HCT116 (cell line): ENCODE measurements around the gene ICA1. TPM values are rescaled to one million over a fixed set of nuclear protein-coding genes. Genes with fewer than 3 reads are reported as not detected.
"Not testable (repeated sequence)": the region's sequence is repeated elsewhere in the genome, so short reads cannot be mapped to it uniquely, and the experiment has no call there.

Experiments used
- ATAC-seq: fragments of 200-7000 bp; cut with Tn5 transposase; 2 replicates; pipeline ENCODE4 v1.9.1; 2020; ENCODE audit warnings: mild to moderate bottlenecking, moderate library complexity
- BruUV-seq: library from RNA; stranded (reverse); fragments of 400-500 nt; replicated peaks from 2 replicates; lab custom pipeline; 2021; lab: Mats Ljungman, UMichigan
- CTCF ChIA-PET: fragments of 300-600 bp; sonication (Branson Sonifier 250); formaldehyde crosslinking; loops from one replicate; lab custom pipeline; 2021; ENCODE audit warnings: antibody characterized with exemption; lab: Charles Lee
- POLR2A ChIA-PET: fragments of 300-600, 350-600 bp; sonication (Branson Sonifier 250); formaldehyde crosslinking; loops from one replicate; lab custom pipeline; 2021; ENCODE audit warnings: antibody characterized with exemption; lab: Charles Lee
- RAD21 ChIA-PET, 2 experiments: fragments of 300-600 bp; sonication (Branson Sonifier 250); formaldehyde crosslinking; loops; one replicate each; lab custom pipeline; 2023; ENCODE audit warnings: low total read pairs in 2 of 2; ENCODE audit not compliant: uncharacterized antibody in 2 of 2, unreplicated experiment in 2 of 2, low non-redundant PET in 1 of 2; lab: Charles Lee
- DNase-seq: peaks from one replicate; pipeline ENCODE4 v3.0.0-alpha.2; 2010; ENCODE audit warnings: low read depth, low spot score
- H2AFZ ChIP-seq: fragments of 200-600 bp; shearing (Covaris generic), sonication (generic); 2 replicates; pipeline ENCODE4 v1.6.1; 2017; ENCODE audit warnings: low read depth, mixed run types, mixed read lengths, antibody characterized with exemption, low read length; ENCODE audit not compliant: poor library complexity, severe bottlenecking
- H3K27ac ChIP-seq: 2 replicates; pipeline ENCODE4 v1.5.1; 2012; ENCODE audit warnings: low read depth, low read length
- H3K27me3 ChIP-seq: fragments of 200-600 bp; sonication (generic); 2 replicates; pipeline ENCODE4 v1.6.1; 2016; ENCODE audit warnings: mixed run types, low read length, mixed read lengths; ENCODE audit not compliant: insufficient read depth
- H3K36me3 ChIP-seq, 2 experiments: fragments of 200-500 bp in 1 of 2; fragments of 200-600 bp in 1 of 2; sonication (Bioruptor generic) in 1 of 2; sonication (generic) in 1 of 2; 2 replicates each; pipeline versions ENCODE4 v1.5.1 to v1.6.1; 2014 to 2016; ENCODE audit warnings: low read length in 2 of 2, inconsistent platforms in 1 of 2, mixed read lengths in 1 of 2, mixed run types in 1 of 2; ENCODE audit not compliant: insufficient read depth in 2 of 2, control insufficient read depth in 1 of 2
- H3K4me1 ChIP-seq, 2 experiments: fragments of 200-600 bp in 1 of 2; sonication (generic) in 1 of 2; 2 replicates each; pipeline versions ENCODE4 v1.5.1 to v1.6.1; 2012 to 2017; ENCODE audit warnings: low read length in 2 of 2, inconsistent platforms in 1 of 2, mild to moderate bottlenecking in 1 of 2, mixed read lengths in 1 of 2, mixed run types in 1 of 2, moderate library complexity in 1 of 2; ENCODE audit not compliant: insufficient read depth in 2 of 2, control insufficient read depth in 1 of 2
- H3K4me2 ChIP-seq: fragments of 200-600 bp; sonication (generic); 2 replicates; pipeline ENCODE4 v1.6.1; 2017; ENCODE audit warnings: mixed run types, low read length, mixed read lengths
- H3K4me3 ChIP-seq, 2 experiments: fragments of 200-600 bp in 1 of 2; sonication (generic) in 1 of 2; replicated peaks in 1 of 2; 2 replicates each; pipeline ENCODE4 v1.5.1; 2011 to 2016; ENCODE audit warnings: low read length in 2 of 2, control low read depth in 1 of 2, low read depth in 1 of 2, mild to moderate bottlenecking in 1 of 2, mixed read lengths in 1 of 2, mixed run types in 1 of 2
- H3K79me2 ChIP-seq: fragments of 200-600 bp; sonication (generic); 2 replicates; pipeline ENCODE4 v1.6.1; 2017; ENCODE audit warnings: mild to moderate bottlenecking, mixed run types, low read length, moderate library complexity, mixed read lengths; ENCODE audit not compliant: insufficient read depth
- H3K9ac ChIP-seq: fragments of 200-600 bp; sonication (generic); 2 replicates; pipeline ENCODE4 v1.6.1; 2016; ENCODE audit warnings: low read length, mixed read lengths
- H3K9me2 ChIP-seq: fragments of 200-600 bp; sonication (generic), shearing (Covaris generic); 2 replicates; pipeline ENCODE4 v1.6.1; 2017; ENCODE audit warnings: mixed run types, mild to moderate bottlenecking, moderate library complexity; ENCODE audit not compliant: insufficient read depth
- H3K9me3 ChIP-seq, 2 experiments: fragments of 200-500 bp in 1 of 2; fragments of 200-600 bp in 1 of 2; sonication (Bioruptor generic) in 1 of 2; sonication (generic) in 1 of 2; 2 replicates each; pipeline ENCODE4 v1.6.1; 2014 to 2017; ENCODE audit warnings: low read length in 2 of 2, mixed read lengths in 2 of 2, inconsistent platforms in 1 of 2, low read depth in 1 of 2, mild to moderate bottlenecking in 1 of 2, mixed run types in 1 of 2, moderate library complexity in 1 of 2; ENCODE audit not compliant: control insufficient read depth in 1 of 2, insufficient read depth in 1 of 2
- H4K20me1 ChIP-seq: fragments of 200-600 bp; sonication (generic), shearing (Covaris generic); 2 replicates; pipeline ENCODE4 v1.6.1; 2017; ENCODE audit warnings: mixed run types, mild to moderate bottlenecking, moderate library complexity; ENCODE audit not compliant: insufficient read depth
- CBX3 ChIP-seq: IDR thresholded peaks from 2 replicates; pipeline ENCODE4 v1.6.1; 2012; ENCODE audit warnings: low read depth
- CEBPB ChIP-seq: IDR thresholded peaks from 2 replicates; pipeline ENCODE4 v1.6.1; 2012; ENCODE audit warnings: low read depth
- EGR1 ChIP-seq: IDR thresholded peaks from 2 replicates; pipeline ENCODE4 v1.6.1; 2012; ENCODE audit warnings: low read depth
- ELF1 ChIP-seq: IDR thresholded peaks from 2 replicates; pipeline ENCODE4 v1.6.1; 2012; ENCODE audit warnings: low read depth, borderline replicate concordance
- EZH2phosphoT487 ChIP-seq: fragments of 200-600 bp; IDR thresholded peaks from 2 replicates; pipeline ENCODE4 v1.6.1; 2018; ENCODE audit warnings: antibody characterized with exemption, borderline replicate concordance
- FOSL1 ChIP-seq: IDR thresholded peaks from 2 replicates; pipeline ENCODE4 v1.6.1; 2012; ENCODE audit warnings: low read depth
- JUND ChIP-seq: IDR thresholded peaks from 2 replicates; pipeline ENCODE4 v1.6.1; 2012
- POLR2A ChIP-seq: IDR thresholded peaks from 2 replicates; pipeline ENCODE4 v1.7.0; 2011; ENCODE audit warnings: borderline replicate concordance; ENCODE audit not compliant: insufficient read depth, insufficient read length; ENCODE audit errors: extremely low read depth
- POLR2AphosphoS5 ChIP-seq: IDR thresholded peaks from 2 replicates; pipeline ENCODE4 v1.6.1; 2011; ENCODE audit warnings: mild to moderate bottlenecking, low read depth, low read length, moderate library complexity
- RAD21 ChIP-seq: IDR thresholded peaks from 2 replicates; pipeline ENCODE4 v1.6.1; 2012; ENCODE audit warnings: low read depth, mild to moderate bottlenecking
- SIN3A ChIP-seq: IDR thresholded peaks from 2 replicates; pipeline ENCODE4 v1.6.1; 2012; ENCODE audit warnings: low read depth
- SP1 ChIP-seq: IDR thresholded peaks from 2 replicates; pipeline ENCODE4 v1.6.1; 2012; ENCODE audit warnings: low read depth
- SRF ChIP-seq: IDR thresholded peaks from 2 replicates; pipeline ENCODE4 v1.6.1; 2012; ENCODE audit warnings: low read depth
- TCF7L2 ChIP-seq: IDR thresholded peaks from 2 replicates; pipeline ENCODE4 v1.7.0; 2011; ENCODE audit warnings: borderline replicate concordance, inconsistent platforms; ENCODE audit not compliant: insufficient read depth, insufficient read length; ENCODE audit errors: extremely low read depth
- ZFX ChIP-seq: fragments of 450-650 bp; IDR thresholded peaks from 2 replicates; pipeline ENCODE4 v1.6.1; 2017
- ZNF274 ChIP-seq: fragments of 200-500 bp; sonication (Bioruptor generic); IDR thresholded peaks from 2 replicates; pipeline ENCODE4 v1.6.1; 2014; ENCODE audit warnings: mild to moderate bottlenecking, low read depth, low read length, inconsistent platforms
- intact Hi-C: fragments of 100-400 bp; cut with micrococcal nuclease; formaldehyde crosslinking; loops from 2 replicates; pipeline ENCODE4 v1.10.0; 2022
- total RNA-seq: library from RNA; stranded (reverse); gene quantifications from one replicate; pipeline ENCODE4 v1.2.1, GENCODE V29; 2021; ENCODE audit not compliant: unreplicated experiment
- TF ChIP-seq, protein P1 (sequence below): IDR thresholded peaks from 2 replicates; pipeline ENCODE4 v1.6.1; 2012
- TF ChIP-seq, protein P2 (sequence below): IDR thresholded peaks from 2 replicates; pipeline ENCODE4 v1.6.1; 2012

The ICA1 gene
- total RNA-seq, 1 experiment from 2014 or later: 16.4 TPM

DNA sequence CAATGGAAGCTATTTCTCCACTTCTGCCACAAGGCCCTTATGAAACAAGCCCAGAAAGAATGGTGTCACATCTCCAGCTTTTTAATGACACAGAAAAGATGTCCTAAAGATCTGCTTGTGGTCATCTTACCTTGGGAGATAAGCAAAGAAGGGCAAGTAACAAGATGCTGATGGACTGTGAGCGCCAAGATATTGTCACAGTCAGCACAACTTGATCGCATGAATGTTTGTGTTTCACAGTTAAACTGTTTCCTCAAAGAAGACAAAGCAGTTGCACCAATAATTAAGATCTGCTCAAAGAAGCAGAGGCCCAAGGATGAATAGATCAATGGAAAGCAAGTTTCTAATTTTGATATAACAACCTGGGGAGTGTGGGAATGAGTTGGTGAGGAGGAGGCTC lies 15.9 kb downstream of the ICA1 start:
- no peak overlapping the region for H3K4me2 ChIP-seq
- ChIA-PET RAD21 (no interaction called here), POLR2A (no interaction called here), CTCF (no interaction called here)
- intact Hi-C loops: no loop called here
- DNase-seq: no peak
- H3K36me3 ChIP-seq: no peaks in the 10 kb centered on the region
- no peaks in the 10 kb centered on the region for H4K20me1 ChIP-seq
- H3K4me3 ChIP-seq: no peak overlapping the region
- H3K9me2 ChIP-seq: no peaks in the 10 kb centered on the region
- ATAC-seq: no peak
- H3K9ac ChIP-seq: no peak overlapping the region
- no peak overlapping the region for H2AFZ ChIP-seq
- TF ChIP-seq ELF1 (no peak), FOSL1 (no peak), EGR1 (no peak), SP1 (no peak), CEBPB (no peak), CBX3 (no peak), ZFX (no peak), ZNF274 (no peak), SRF (no peak), RAD21 (no peak), EZH2phosphoT487 (no peak), SIN3A (no peak), TCF7L2 (no peak), POLR2A (no peak), POLR2AphosphoS5 (no peak), JUND (no peak)
- TF ChIP-seq, protein P1, sequence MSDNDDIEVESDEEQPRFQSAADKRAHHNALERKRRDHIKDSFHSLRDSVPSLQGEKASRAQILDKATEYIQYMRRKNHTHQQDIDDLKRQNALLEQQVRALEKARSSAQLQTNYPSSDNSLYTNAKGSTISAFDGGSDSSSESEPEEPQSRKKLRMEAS: no peak
- TF ChIP-seq, protein P2, sequence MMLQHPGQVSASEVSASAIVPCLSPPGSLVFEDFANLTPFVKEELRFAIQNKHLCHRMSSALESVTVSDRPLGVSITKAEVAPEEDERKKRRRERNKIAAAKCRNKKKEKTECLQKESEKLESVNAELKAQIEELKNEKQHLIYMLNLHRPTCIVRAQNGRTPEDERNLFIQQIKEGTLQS: no peak
- no TSS peak for BruUV-seq
- H3K79me2 ChIP-seq: no peaks in the 10 kb centered on the region
- H3K4me1 ChIP-seq: no peaks in the 10 kb centered on the region
- no peaks in the 10 kb centered on the region for H3K9me3 ChIP-seq
- H3K27ac ChIP-seq: no peak overlapping the region
- no peaks in the 10 kb centered on the region for H3K27me3 ChIP-seq

- H3K9ac ChIP-seq, H3K27me3 ChIP-seq, DNase-seq, H3K4me2 ChIP-seq, intact Hi-C loops, CTCF ChIA-PET, POLR2A ChIA-PET, RAD21 ChIA-PET, H3K36me3 ChIP-seq, BruUV-seq, ATAC-seq, H3K9me2 ChIP-seq, H2AFZ ChIP-seq, H3K27ac ChIP-seq, H3K4me3 ChIP-seq, H3K4me1 ChIP-seq, H3K9me3 ChIP-seq, H4K20me1 ChIP-seq, H3K79me2 ChIP-seq: not testable (repeated sequence)
These were observed 16.9 kb downstream of the ICA1 start for GRCh38 chr7:8245032-8245431.

- H2AFZ ChIP-seq, H3K27ac ChIP-seq, H3K36me3 ChIP-seq, H3K27me3 ChIP-seq, RAD21 ChIA-PET, H3K79me2 ChIP-seq, CTCF ChIA-PET, DNase-seq, H3K4me2 ChIP-seq, H3K9ac ChIP-seq, intact Hi-C loops, POLR2A ChIA-PET, H3K9me3 ChIP-seq, ATAC-seq, H4K20me1 ChIP-seq, BruUV-seq, H3K4me1 ChIP-seq, H3K9me2 ChIP-seq, H3K4me3 ChIP-seq: not testable (repeated sequence)
These were observed 18.9 kb downstream of the ICA1 start for GRCh38 chr7:8243059-8243458.
